Testis (tissue), 2 donors: Measurements from ENCODE around the gene ERC2.

Experiments
- POLR2A ChIP-seq: fragments of 450-650 bp; IDR thresholded peaks from one replicate; pipeline ENCODE4 v1.6.1; 2017; ENCODE audit warnings: antibody characterized with exemption, mild to moderate bottlenecking, moderate library complexity
- TF ChIP-seq, protein P1 (sequence below), 3 experiments: fragments of 450-650 bp in 2 of 3; fragments of 200-600 bp in 1 of 3; sonication (generic) in 1 of 3; IDR thresholded peaks; one replicate each; pipeline ENCODE4 v1.5.1; 2016 to 2019; ENCODE audit warnings: antibody characterized with exemption in 3 of 3, mild to moderate bottlenecking in 2 of 3, moderate library complexity in 1 of 3

GRCh38 chr3:56189536-56189935, 278.7 kb downstream of the ERC2 start:
- TF ChIP-seq, protein P1, sequence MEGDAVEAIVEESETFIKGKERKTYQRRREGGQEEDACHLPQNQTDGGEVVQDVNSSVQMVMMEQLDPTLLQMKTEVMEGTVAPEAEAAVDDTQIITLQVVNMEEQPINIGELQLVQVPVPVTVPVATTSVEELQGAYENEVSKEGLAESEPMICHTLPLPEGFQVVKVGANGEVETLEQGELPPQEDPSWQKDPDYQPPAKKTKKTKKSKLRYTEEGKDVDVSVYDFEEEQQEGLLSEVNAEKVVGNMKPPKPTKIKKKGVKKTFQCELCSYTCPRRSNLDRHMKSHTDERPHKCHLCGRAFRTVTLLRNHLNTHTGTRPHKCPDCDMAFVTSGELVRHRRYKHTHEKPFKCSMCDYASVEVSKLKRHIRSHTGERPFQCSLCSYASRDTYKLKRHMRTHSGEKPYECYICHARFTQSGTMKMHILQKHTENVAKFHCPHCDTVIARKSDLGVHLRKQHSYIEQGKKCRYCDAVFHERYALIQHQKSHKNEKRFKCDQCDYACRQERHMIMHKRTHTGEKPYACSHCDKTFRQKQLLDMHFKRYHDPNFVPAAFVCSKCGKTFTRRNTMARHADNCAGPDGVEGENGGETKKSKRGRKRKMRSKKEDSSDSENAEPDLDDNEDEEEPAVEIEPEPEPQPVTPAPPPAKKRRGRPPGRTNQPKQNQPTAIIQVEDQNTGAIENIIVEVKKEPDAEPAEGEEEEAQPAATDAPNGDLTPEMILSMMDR (IDR thresholded peaks at IDR 0.05), result no peak
- TF ChIP-seq POLR2A, result no peak
